Fibroblast of gingiva (primary cell): ENCODE results near the gene C4B.

Experiments used
- DNase-seq: peaks from one replicate; pipeline ENCODE4 v3.0.0-alpha.2; 2011; ENCODE audit warnings: low read depth

Gene C4B

GRCh38 chr6:32082478-32082877 is 67.9 kb downstream of the C4B start:
- DNase-seq: no peak

GRCh38 chr6:32082935-32083334 is 68.3 kb downstream of the C4B start:
- DNase-seq: peak; percentile 90

GRCh38 chr6:32083812-32084768 is 69.5 kb downstream of the C4B start:
- DNase-seq: no peak

- DNase-seq: no peak
Observed at GRCh38 chr6:32084780-32085179, 70.2 kb downstream of the C4B start.
